Esophagus (tissue), 2 donors: ENCODE results near the gene TRIM2. TPM values are rescaled to one million over a fixed set of nuclear protein-coding genes. Genes with fewer than 3 reads are reported as not detected.
A peak's percentile ranks its signal among the peaks of the same experiment; 100 is the strongest.

Experiments used
- H3K27ac ChIP-seq, 2 donors: one replicate each; pipeline ENCODE4 v1.5.1; 2013; ENCODE audit warnings: low read depth in 2 of 2, mild to moderate bottlenecking in 2 of 2, inconsistent platforms in 1 of 2, low read length in 1 of 2, moderate library complexity in 1 of 2
- H3K27me3 ChIP-seq, 2 donors: one replicate each; pipeline ENCODE4 v1.6.1; 2013; ENCODE audit warnings: low read length in 2 of 2, control low read depth in 1 of 2, mild to moderate bottlenecking in 1 of 2; ENCODE audit not compliant: insufficient read depth in 2 of 2, control insufficient read depth in 1 of 2
- H3K36me3 ChIP-seq, 2 donors: one replicate each; pipeline ENCODE4 v1.6.1; 2013; ENCODE audit warnings: low read length in 1 of 2; ENCODE audit not compliant: control insufficient read depth in 2 of 2, insufficient read depth in 2 of 2
- H3K4me1 ChIP-seq, 2 donors: one replicate each; pipeline ENCODE4 v1.6.1; 2013; ENCODE audit warnings: low read length in 1 of 2; ENCODE audit not compliant: control insufficient read depth in 2 of 2, insufficient read depth in 2 of 2
- H3K4me3 ChIP-seq, 2 donors: one replicate each; pipeline ENCODE4 v1.5.1; 2013; ENCODE audit warnings: low read length in 2 of 2, mild to moderate bottlenecking in 2 of 2, low read depth in 1 of 2, moderate library complexity in 1 of 2
- H3K9me3 ChIP-seq, 2 donors: one replicate each; pipeline ENCODE4 v1.6.1; 2013; ENCODE audit warnings: mild to moderate bottlenecking in 2 of 2, low read depth in 1 of 2, low read length in 1 of 2, moderate library complexity in 1 of 2; ENCODE audit not compliant: control insufficient read depth in 2 of 2, insufficient read depth in 1 of 2
- WGBS, 2 donors: extraction: QIAGEN DNeasy Blood & Tissue Kit; methylation state at CpG; one replicate each; pipeline ENCODE4 v1.1.7; 2013; 5-methylcytosine and 5-hydroxymethylcytosine counted together
- polyA plus RNA-seq, 2 donors: library from polyadenylated mRNA; stranded (reverse); fragments of 200-250 nt; gene quantifications; one replicate each; pipeline ENCODE4 v1.2.3, GENCODE V29; 2013
- donor health status: healthy with polysubstance abuse.
- donor health status: Bipolar disorder and iron deficiency.

TRIM2 gene
- polyA plus RNA-seq, 2 donors, result 4.0 to 8.8 TPM

DNA sequence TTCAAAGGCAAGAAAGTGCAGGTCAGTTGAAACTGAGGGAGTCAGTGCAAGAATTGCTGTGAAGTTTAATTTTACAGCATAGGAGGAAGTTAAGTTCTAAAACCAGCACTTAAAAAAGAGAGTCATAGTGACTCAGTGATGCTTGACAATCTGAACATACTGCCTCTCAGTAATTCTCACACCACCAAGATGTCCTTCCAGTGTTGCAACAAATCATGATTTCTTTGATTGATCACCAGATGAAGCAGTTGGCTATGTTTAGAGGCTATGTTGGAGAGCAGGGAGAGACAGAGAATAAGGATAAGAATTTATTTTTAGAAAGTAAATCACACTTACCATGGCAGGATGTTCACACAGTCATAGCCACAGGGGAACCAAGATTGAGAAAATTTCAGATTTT is 13.2 kb downstream of the TRIM2 start:
- no peaks in the 10 kb centered on the region for H3K27me3 ChIP-seq
- H3K4me3 ChIP-seq, result no peak overlapping the region
- no peak overlapping the region for H3K27ac ChIP-seq
- H3K9me3 ChIP-seq, result no peaks in the 10 kb centered on the region
- peaks cover 0 to 2% of the 10 kb centered on the region in 2 donors for H3K4me1 ChIP-seq
- H3K36me3 ChIP-seq, result no peaks in the 10 kb centered on the region

DNA sequence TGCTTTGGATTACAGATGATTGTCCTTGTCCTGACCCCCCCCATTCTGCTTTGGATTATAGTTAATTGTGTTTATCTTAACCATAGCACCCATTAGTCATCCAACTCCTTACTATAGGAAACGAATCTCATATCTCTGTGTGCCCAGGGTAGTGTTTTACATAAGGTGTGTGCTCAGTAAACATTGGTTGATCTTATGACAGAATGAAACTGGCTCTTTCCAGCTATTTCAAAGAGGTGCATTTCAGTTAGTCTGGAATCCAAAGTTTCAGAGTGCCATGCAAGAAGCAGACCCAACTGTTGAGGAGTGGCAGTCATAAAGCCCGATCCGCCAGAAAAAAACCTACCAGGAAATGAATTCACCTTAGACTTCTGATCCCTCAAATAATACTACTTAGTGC is 14.7 kb downstream of the TRIM2 start:
- H3K36me3 ChIP-seq, result no peaks in the 10 kb centered on the region
- H3K9me3 ChIP-seq, result no peaks in the 10 kb centered on the region
- H3K4me1 ChIP-seq, result peaks cover 0 to 6% of the 10 kb centered on the region in 2 donors
- WGBS, 2 donors, result 58 to 70% methylated on average over 3 of the region's 3 CpGs
- H3K27me3 ChIP-seq, result no peaks in the 10 kb centered on the region
- H3K4me3 ChIP-seq, result no peak overlapping the region
- no peak overlapping the region for H3K27ac ChIP-seq

DNA sequence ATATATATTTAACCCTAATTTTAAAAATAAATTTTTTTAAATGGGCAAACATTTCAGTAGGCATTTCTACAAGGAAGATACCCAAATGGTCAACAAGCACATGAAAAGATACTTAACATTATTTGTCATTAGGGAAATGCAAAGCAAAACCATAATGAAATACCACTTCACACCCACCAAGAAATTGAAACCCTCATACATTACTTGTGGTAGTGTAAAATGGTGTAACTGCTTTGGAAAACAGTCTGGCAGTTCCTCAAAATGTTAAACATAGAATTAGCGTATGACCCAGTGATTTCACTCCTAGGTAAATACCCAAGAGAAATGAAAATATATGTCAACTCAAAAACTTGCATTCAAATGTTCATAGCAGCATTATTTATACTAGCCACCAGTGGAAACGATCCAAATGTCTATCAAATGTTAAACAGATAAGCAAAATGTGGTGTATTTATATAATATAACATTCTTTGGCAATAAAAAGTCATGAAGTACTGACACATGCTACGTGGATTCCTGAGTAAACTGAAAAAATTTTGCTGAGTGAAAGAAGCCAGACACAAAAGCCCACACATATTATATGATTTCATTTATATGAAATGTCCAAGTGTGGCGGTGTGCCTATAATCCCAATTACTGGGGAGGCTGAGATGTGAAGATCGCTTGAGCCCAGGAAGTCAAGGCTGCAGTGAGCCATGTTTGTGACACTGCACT is 16.6 kb downstream of the TRIM2 start:
- H3K27ac ChIP-seq, result no peak overlapping the region
- no peaks in the 10 kb centered on the region for H3K9me3 ChIP-seq
- H3K36me3 ChIP-seq, result no peaks in the 10 kb centered on the region
- H3K4me1 ChIP-seq, result peaks cover 0 to 6% of the 10 kb centered on the region in 2 donors
- H3K4me3 ChIP-seq, result no peak overlapping the region
- no peaks in the 10 kb centered on the region for H3K27me3 ChIP-seq
- WGBS, 2 donors, result 71 to 80% methylated on average over 5 of the region's 5 CpGs

DNA sequence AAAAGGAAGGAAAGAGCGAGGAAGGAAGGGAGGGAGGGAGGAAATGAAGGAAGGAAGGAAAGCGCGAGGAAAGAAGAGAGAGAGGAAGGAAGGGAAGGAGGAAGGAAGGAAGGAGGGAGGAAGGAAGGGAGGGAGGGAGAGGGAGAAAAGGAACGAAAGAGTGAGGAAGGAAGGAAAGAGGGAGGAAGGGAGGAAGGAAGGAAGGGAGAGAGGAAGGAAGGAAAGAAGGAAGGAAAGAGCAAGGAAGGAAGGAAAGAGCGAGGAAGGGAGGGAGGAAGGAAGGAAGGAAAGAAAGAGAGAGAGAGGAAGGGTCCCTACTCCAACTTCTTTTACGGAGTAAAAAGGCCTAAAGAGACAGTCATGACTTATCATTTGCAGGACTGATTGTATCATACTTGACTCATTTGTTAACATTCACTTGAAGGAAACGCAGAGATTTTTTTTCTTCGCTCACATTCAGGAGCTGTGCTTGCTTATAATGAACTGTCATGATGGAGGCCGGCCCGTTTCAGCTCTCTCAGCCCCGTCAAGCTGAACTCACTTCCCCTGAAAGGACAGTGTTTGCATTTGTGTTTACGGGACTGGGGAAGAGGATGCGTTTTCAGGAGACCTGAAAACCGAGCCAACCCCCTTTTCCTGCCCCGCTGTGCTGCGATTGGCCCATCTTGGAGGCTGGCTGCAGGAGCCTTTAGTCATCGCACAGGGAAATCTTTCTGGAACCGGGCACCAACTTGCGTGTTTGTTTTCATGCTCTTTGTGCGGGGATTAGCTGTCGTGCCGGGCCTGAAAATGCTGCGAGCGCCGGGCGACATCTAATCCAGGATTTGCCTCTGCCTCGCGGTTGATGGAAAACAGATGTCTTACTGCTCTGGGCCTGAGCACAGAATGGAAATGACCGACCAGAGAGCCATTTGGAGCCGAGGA is 17.8 kb downstream of the TRIM2 start:
- H3K9me3 ChIP-seq, result no peaks in the 10 kb centered on the region
- no peaks in the 10 kb centered on the region for H3K36me3 ChIP-seq
- 18 to 23% methylated on average over 30 of the region's 30 CpGs for WGBS, 2 donors
- peak overlapping the region; percentile 57 to 68 for H3K4me3 ChIP-seq
- peak overlapping the region; percentile 91 to 93 for H3K27ac ChIP-seq
- H3K27me3 ChIP-seq, result no peaks in the 10 kb centered on the region
- peaks cover 0 to 6% of the 10 kb centered on the region in 2 donors for H3K4me1 ChIP-seq

DNA sequence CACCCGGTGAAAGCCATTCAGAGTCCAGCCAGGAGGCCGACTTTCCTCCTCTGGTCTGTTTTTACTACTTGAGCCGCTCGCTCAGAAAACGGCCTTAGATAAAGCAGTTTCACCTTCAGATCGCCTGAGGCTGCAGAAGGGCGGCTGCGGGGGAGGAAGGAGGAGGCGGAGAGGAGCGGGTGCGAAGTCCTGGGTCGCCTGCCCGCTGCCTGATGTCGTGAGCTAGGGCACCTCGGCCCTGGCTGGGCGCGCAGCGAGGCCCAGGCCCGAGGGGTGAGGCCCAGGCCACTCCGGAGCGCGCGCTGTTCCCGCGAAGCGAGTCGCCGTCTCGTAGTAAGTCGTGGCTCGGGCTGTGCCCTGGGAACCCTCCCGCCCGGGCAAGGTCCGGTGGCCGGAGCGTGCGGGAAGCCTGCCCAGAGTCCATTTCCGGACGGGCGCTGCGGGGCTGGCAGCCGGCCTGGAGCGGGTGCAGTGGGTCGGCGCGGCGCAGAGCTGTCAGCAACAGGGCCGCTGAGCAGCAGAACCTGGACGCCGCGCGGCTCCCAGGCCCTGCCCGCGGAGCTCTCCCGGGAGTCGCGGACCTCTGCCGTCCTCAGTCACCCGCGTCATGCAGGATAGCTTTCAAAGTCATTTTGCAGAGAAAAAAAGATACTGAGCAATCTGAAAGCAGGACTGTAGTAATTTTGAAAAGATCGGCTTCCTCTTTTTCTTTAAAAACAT is 18.6 kb downstream of the TRIM2 start:
- 1 to 4% methylated on average over 60 to 61 of the region's 61 CpGs for WGBS, 2 donors
- Histone ChIP-seq H3K4me1 (peaks cover 2 to 6% of the 10 kb centered on the region in 2 donors), H3K36me3 (no peaks in the 10 kb centered on the region), H3K27me3 (no peaks in the 10 kb centered on the region), H3K9me3 (no peaks in the 10 kb centered on the region), H3K4me3 (peak overlapping the region; percentile 57 to 68), H3K27ac (peak overlapping the region; percentile 91 to 93)

DNA sequence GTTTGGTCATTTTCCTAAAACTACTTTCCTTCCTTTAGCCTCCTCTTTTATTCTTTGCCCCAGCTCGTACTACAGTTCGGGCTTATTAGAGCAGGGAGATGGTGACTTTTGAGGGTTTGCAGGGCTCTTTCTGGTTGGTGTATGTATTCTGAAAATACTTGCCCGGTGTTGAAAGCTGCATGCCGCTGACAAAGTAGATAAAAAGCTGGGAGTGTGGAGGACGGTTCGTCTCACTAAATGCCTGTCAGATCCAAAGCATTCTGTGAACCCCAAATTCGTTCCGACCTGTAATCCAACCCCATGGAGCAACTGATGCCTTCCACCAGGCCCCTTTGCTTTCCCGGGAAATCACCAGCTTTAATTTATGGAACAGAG is 19.2 kb downstream of the TRIM2 start:
- WGBS, 2 donors, result 12 to 21% methylated on average over 9 of the region's 9 CpGs
- Histone ChIP-seq H3K36me3 (no peaks in the 10 kb centered on the region), H3K9me3 (no peaks in the 10 kb centered on the region), H3K27ac (peak overlapping the region in 1 of 2 donors; percentile 93), H3K27me3 (no peaks in the 10 kb centered on the region), H3K4me3 (peak overlapping the region in 1 of 2 donors; percentile 57), H3K4me1 (peaks cover 2 to 6% of the 10 kb centered on the region in 2 donors)

DNA sequence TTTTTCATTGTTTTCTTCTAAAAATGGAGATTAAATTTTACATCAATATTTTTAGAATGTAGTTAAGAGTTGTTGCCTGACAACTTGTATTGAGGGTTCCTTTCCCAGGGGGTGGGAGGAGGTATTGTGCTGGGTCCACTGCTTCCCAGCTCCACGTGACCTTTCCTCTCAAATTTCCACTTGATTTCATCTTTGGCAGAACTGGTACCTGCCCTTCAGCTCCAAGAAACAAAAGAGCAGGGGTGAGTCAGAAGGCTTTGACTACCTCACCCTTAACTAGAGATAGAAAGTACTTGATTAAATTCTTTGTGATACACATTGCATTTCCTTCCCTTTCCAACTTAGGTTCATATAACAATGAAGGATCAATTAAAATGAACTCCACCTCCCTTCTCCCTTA is 19.7 kb downstream of the TRIM2 start:
- no peak overlapping the region for H3K27ac ChIP-seq
- no peaks in the 10 kb centered on the region for H3K36me3 ChIP-seq
- peaks cover 2 to 6% of the 10 kb centered on the region in 2 donors for H3K4me1 ChIP-seq
- no peaks in the 10 kb centered on the region for H3K27me3 ChIP-seq
- H3K4me3 ChIP-seq, result peak overlapping the region in 1 of 2 donors; percentile 57
- H3K9me3 ChIP-seq, result no peaks in the 10 kb centered on the region
- 23 to 33% methylated on average over 1 of the region's 1 CpG for WGBS, 2 donors

DNA sequence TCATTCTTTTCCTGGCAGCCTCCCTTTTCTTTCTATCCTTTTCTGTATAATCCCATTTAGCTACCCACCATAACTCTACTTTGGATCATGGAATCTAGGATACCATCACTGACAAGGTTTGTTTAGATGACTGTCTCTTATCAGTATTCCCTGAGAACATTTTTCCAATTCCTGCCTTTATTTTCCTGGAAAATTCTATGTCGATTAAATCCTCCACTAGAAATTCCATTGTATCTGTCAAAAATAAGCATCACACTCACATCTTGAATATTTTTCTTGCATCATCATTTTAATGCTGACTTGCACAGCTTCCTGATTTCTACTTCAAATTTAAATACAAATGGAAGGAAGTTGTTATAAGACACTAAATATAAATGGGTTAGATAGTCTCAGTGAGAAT is 20.2 kb downstream of the TRIM2 start:
- Histone ChIP-seq H3K27ac (no peak overlapping the region), H3K36me3 (no peaks in the 10 kb centered on the region), H3K9me3 (no peaks in the 10 kb centered on the region), H3K4me1 (peaks cover 2 to 6% of the 10 kb centered on the region in 2 donors), H3K27me3 (no peaks in the 10 kb centered on the region), H3K4me3 (no peak overlapping the region)
- 70 to 85% methylated on average over 1 of the region's 1 CpG for WGBS, 2 donors

DNA sequence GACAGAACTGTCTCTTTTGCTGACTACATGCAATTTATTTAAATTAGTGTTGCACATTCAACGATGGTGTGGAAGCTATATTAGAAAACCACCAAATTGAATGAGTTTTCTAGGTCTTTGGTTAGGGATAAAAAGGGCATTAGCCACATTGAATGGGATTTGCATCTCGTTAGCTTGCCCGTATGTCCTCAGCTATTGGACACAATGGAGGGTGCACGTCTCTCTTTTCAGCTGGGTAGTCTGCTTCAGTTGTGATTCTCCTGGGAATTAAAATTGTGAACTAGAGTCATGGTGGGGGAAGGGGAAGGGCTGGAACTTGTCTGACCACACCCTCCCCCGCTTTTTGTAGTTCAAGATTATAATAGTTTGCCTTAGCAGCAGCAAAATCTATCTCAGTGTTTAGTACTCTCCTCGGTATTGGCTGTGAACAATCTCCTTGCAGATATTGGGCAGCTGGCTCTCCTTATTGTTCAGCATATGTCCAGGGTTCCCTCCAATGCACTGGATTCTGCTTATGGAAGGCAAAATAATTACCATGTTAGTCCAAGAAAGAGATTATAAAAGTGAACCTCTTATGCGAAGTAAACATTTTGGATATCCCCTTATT is 23.3 kb downstream of the TRIM2 start:
- Histone ChIP-seq H3K9me3 (no peaks in the 10 kb centered on the region), H3K27me3 (no peaks in the 10 kb centered on the region), H3K4me3 (no peak overlapping the region), H3K27ac (no peak overlapping the region), H3K4me1 (peaks cover 2 to 7% of the 10 kb centered on the region in 2 donors), H3K36me3 (no peaks in the 10 kb centered on the region)
- 83 to 84% methylated on average over 7 of the region's 7 CpGs for whole genome bisulfite sequencing, 2 donors
